KMS-11 (cell line): Measurements from ENCODE around the gene HIF1AN.

ENCODE experiments used
- H2AFZ ChIP-seq: fragments of 200-600 bp; sonication (generic); 2 replicates; pipeline ENCODE4 v1.6.1; 2016; ENCODE audit warnings: antibody characterized with exemption, mixed run types, low read depth
- H3K27ac ChIP-seq: fragments of 200-600 bp; sonication (generic); 2 replicates; pipeline ENCODE4 v1.6.1; 2016; ENCODE audit warnings: mild to moderate bottlenecking, mixed run types
- H3K27me3 ChIP-seq: fragments of 200-600 bp; sonication (generic); 2 replicates; pipeline ENCODE4 v1.6.1; 2017; ENCODE audit warnings: mild to moderate bottlenecking, low read depth, mixed run types, moderate library complexity; ENCODE audit not compliant: insufficient read depth
- H3K36me3 ChIP-seq: fragments of 200-600 bp; sonication (generic); 2 replicates; pipeline ENCODE4 v1.6.1; 2017; ENCODE audit warnings: mild to moderate bottlenecking, mixed run types; ENCODE audit not compliant: insufficient read depth
- H3K4me1 ChIP-seq: fragments of 200-600 bp; sonication (generic); 2 replicates; pipeline ENCODE4 v1.6.1; 2016; ENCODE audit warnings: mild to moderate bottlenecking, low read depth, mixed run types; ENCODE audit not compliant: poor library complexity, severe bottlenecking
- H3K4me2 ChIP-seq: fragments of 200-600 bp; sonication (generic); 2 replicates; pipeline ENCODE4 v1.7.0; 2016; ENCODE audit warnings: mild to moderate bottlenecking, mixed run types
- H3K4me3 ChIP-seq: fragments of 200-600 bp; sonication (generic); IDR thresholded peaks from 2 replicates; pipeline ENCODE4 v1.6.1; 2017; ENCODE audit warnings: low read depth, low read length, mixed read lengths; ENCODE audit not compliant: insufficient read depth
- H3K79me2 ChIP-seq: fragments of 200-600 bp; sonication (generic); 2 replicates; pipeline ENCODE4 v1.6.1; 2016; ENCODE audit warnings: low read depth, mixed run types; ENCODE audit not compliant: insufficient read depth
- H3K9ac ChIP-seq: fragments of 200-600 bp; sonication (generic); 2 replicates; pipeline ENCODE4 v1.6.1; 2016; ENCODE audit warnings: mild to moderate bottlenecking, mixed run types
- H4K20me1 ChIP-seq: fragments of 200-600 bp; sonication (generic); 2 replicates; pipeline ENCODE4 v1.6.1; 2016; ENCODE audit warnings: mild to moderate bottlenecking, mixed run types; ENCODE audit not compliant: insufficient read depth
- CTCF ChIP-seq: fragments of 200-600 bp; sonication (generic); conservative IDR thresholded peaks from 2 replicates; pipeline ENCODE4 v1.6.1; 2017; ENCODE audit warnings: low read depth, mild to moderate bottlenecking, antibody characterized with exemption, low read length, moderate library complexity, mixed read lengths

Gene HIF1AN

GRCh38 chr10:100520811-100521210, 14.9 kb upstream of the HIF1AN start:
- Histone ChIP-seq H4K20me1 (no peaks in the 10 kb centered on the region), H3K36me3 (no peaks in the 10 kb centered on the region), H3K79me2 (no peaks in the 10 kb centered on the region), H2AFZ (no peak overlapping the region), H3K4me3 (no peak overlapping the region), H3K4me1 (peaks cover 31% of the 10 kb centered on the region), H3K27ac (no peak overlapping the region), H3K27me3 (no peaks in the 10 kb centered on the region), H3K4me2 (no peak overlapping the region), H3K9ac (no peak overlapping the region)
- no peak for TF ChIP-seq CTCF

- H2AFZ ChIP-seq, result no peak overlapping the region
- H3K9ac ChIP-seq, result no peak overlapping the region
- H4K20me1 ChIP-seq, result no peaks in the 10 kb centered on the region
- TF ChIP-seq CTCF, result no peak
- H3K79me2 ChIP-seq, result no peaks in the 10 kb centered on the region; the same call in 1 of the 2 replicates
- H3K27ac ChIP-seq, result no peak overlapping the region
- no peak overlapping the region for H3K4me3 ChIP-seq
- no peaks in the 10 kb centered on the region for H3K27me3 ChIP-seq
- peaks cover 17% of the 10 kb centered on the region for H3K4me1 ChIP-seq
- no peaks in the 10 kb centered on the region for H3K36me3 ChIP-seq
- no peak overlapping the region for H3K4me2 ChIP-seq
Measured at GRCh38 chr10:100522107-100522801, 13.5 kb upstream of the HIF1AN start.

- H3K36me3 ChIP-seq, result no peaks in the 10 kb centered on the region
- TF ChIP-seq CTCF, result no peak
- H4K20me1 ChIP-seq, result no peaks in the 10 kb centered on the region
- H3K27ac ChIP-seq, result no peak overlapping the region
- H3K4me3 ChIP-seq, result no peak overlapping the region
- H3K27me3 ChIP-seq, result no peaks in the 10 kb centered on the region
- peaks cover 5% of the 10 kb centered on the region; the same call in 1 of the 2 replicates for H3K79me2 ChIP-seq
- H3K4me2 ChIP-seq, result no peak overlapping the region
- H2AFZ ChIP-seq, result no peak overlapping the region
- peaks cover 10% of the 10 kb centered on the region for H3K4me1 ChIP-seq
- H3K9ac ChIP-seq, result no peak overlapping the region
Measured at GRCh38 chr10:100522945-100523344, 12.8 kb upstream of the HIF1AN start.

- no peak overlapping the region for H3K4me3 ChIP-seq
- no peak for TF ChIP-seq CTCF
- no peaks in the 10 kb centered on the region for H4K20me1 ChIP-seq
- no peak overlapping the region for H3K4me2 ChIP-seq
- no peak overlapping the region for H3K27ac ChIP-seq
- peaks cover 10% of the 10 kb centered on the region for H3K4me1 ChIP-seq
- H3K79me2 ChIP-seq, result peaks cover 17% of the 10 kb centered on the region; the same call in 1 of the 2 replicates
- no peak overlapping the region for H3K9ac ChIP-seq
- H3K27me3 ChIP-seq, result no peaks in the 10 kb centered on the region
- no peak overlapping the region for H2AFZ ChIP-seq
- no peaks in the 10 kb centered on the region for H3K36me3 ChIP-seq
Measured at GRCh38 chr10:100524206-100524605, 11.5 kb upstream of the HIF1AN start.
